Activated gamma-delta T cell treated with Interleukin-2 at 50 U/mL for 16 hours (primary cell): ENCODE results near the gene PSMC2.
"Not testable (repeated sequence)": the region's sequence is repeated elsewhere in the genome, so short reads cannot be mapped to it uniquely, and the experiment has no call there.

ENCODE experiments used
- DNase-seq: peaks from one replicate; pipeline ENCODE4 v3.0.0-alpha.2; 2020

PSMC2 gene

GRCh38 chr7:103379270-103379975 lies 32.0 kb downstream of the PSMC2 start:
- DNase-seq, result no peak

- DNase-seq, result no peak
These were observed 33.1 kb downstream of the PSMC2 start for GRCh38 chr7:103380395-103381191.

- DNase-seq, result no peak
These were observed 34.0 kb downstream of the PSMC2 start for GRCh38 chr7:103381280-103382031.

GRCh38 chr7:103382032-103382402 lies 34.6 kb downstream of the PSMC2 start:
- DNase-seq, result no peak

- DNase-seq, result no peak
These were observed 39.8 kb downstream of the PSMC2 start for GRCh38 chr7:103387242-103387641.

GRCh38 chr7:103388469-103389140 lies 41.2 kb downstream of the PSMC2 start:
- no peak for DNase-seq

- DNase-seq, result no peak
These were observed 41.8 kb downstream of the PSMC2 start for GRCh38 chr7:103389263-103389662.

- DNase-seq, result no peak
These were observed 43.7 kb downstream of the PSMC2 start for GRCh38 chr7:103391150-103391549.

GRCh38 chr7:103391976-103392375 lies 44.5 kb downstream of the PSMC2 start:
- DNase-seq, result no peak

GRCh38 chr7:103394566-103394965 lies 47.1 kb downstream of the PSMC2 start:
- DNase-seq, result no peak

GRCh38 chr7:103395071-103395470 lies 47.6 kb downstream of the PSMC2 start:
- DNase-seq, result no peak

GRCh38 chr7:103396471-103396870 lies 49.0 kb downstream of the PSMC2 start:
- no peak for DNase-seq

- no peak for DNase-seq
These were observed 51.2 kb downstream of the PSMC2 start for GRCh38 chr7:103398483-103399127.

GRCh38 chr7:103399687-103400086 lies 52.2 kb downstream of the PSMC2 start:
- not testable (repeated sequence) for DNase-seq

GRCh38 chr7:103405789-103406613 lies 58.6 kb downstream of the PSMC2 start:
- DNase-seq, result not testable (repeated sequence)

- no peak for DNase-seq
These were observed 64.7 kb downstream of the PSMC2 start for GRCh38 chr7:103412151-103412550.

- DNase-seq, result no peak
These were observed 66.0 kb downstream of the PSMC2 start for GRCh38 chr7:103413407-103413806.

GRCh38 chr7:103418241-103418640 lies 70.8 kb downstream of the PSMC2 start:
- DNase-seq, result no peak
